Measurements from ENCODE around the gene DEFB118. TPM values are rescaled to one million over a fixed set of nuclear protein-coding genes. Genes with fewer than 3 reads are reported as not detected.
"Not testable (repeated sequence)": the region's sequence is repeated elsewhere in the genome, so short reads cannot be mapped to it uniquely, and the experiment has no call there.

DEFB118 gene
- polyA plus RNA-seq, 1 donor from 2014 or later = not detected

GRCh38 chr20:31355981-31356380 lies 12.4 kb upstream of the DEFB118 start:
- Histone ChIP-seq H3F3A (ENCODE audit: insufficient read depth, low read length, poor library complexity, severe bottlenecking) (no peaks in the 10 kb centered on the region), H2AFZ (ENCODE audit: low read depth, low read length) (no peak overlapping the region), H3K9ac (ENCODE audit: low read length) (no peak overlapping the region), H3K27me3 (ENCODE audit: insufficient read depth, low read depth, low read length) (no peaks in the 10 kb centered on the region), H3K4me2 (ENCODE audit: low read length) (no peak overlapping the region), H3K36me3 (ENCODE audit: insufficient read depth, low read length) (no peaks in the 10 kb centered on the region), H3K79me2 (replicated peaks; ENCODE audit: insufficient read depth, low read length) (no peaks in the 10 kb centered on the region), H3K9me3 (ENCODE audit: low read length) (no peaks in the 10 kb centered on the region), H4K20me1 (ENCODE audit: insufficient read depth) (no peaks in the 10 kb centered on the region), H3K4me3 (ENCODE audit: low read length) (no peak overlapping the region), H3K9me2 (ENCODE audit: insufficient read depth, low read length) (no peaks in the 10 kb centered on the region), H3K27ac (ENCODE audit: low read length) (no peak overlapping the region)
- TF ChIP-seq EZH2 (IDR thresholded peaks at IDR 0.05; ENCODE audit: borderline replicate concordance, insufficient read depth, low read length, poor library complexity, severe bottlenecking) (no peak), EP300 (conservative IDR thresholded peaks at IDR 0.05; ENCODE audit: poor library complexity, severe bottlenecking) (no peak), RAD21 (conservative IDR thresholded peaks at IDR 0.05) (no peak), CTCF (IDR thresholded peaks at IDR 0.05; ENCODE audit: poor library complexity, severe bottlenecking) (no peak), SMC3 (conservative IDR thresholded peaks at IDR 0.05; ENCODE audit: poor library complexity) (no peak), MXI1 (conservative IDR thresholded peaks at IDR 0.05; ENCODE audit: poor library complexity, severe bottlenecking) (no peak)

- H3K4me2 ChIP-seq (ENCODE audit: low read length) = no peak overlapping the region
- no peak overlapping the region for H2AFZ ChIP-seq (ENCODE audit: low read depth, low read length)
- H3K27ac ChIP-seq (ENCODE audit: low read length) = no peak overlapping the region
- no peaks in the 10 kb centered on the region for H3K27me3 ChIP-seq (ENCODE audit: insufficient read depth, low read depth, low read length)
- no peak for TF ChIP-seq MXI1 (conservative IDR thresholded peaks at IDR 0.05; ENCODE audit: poor library complexity, severe bottlenecking)
- no peak for TF ChIP-seq EZH2 (IDR thresholded peaks at IDR 0.05; ENCODE audit: borderline replicate concordance, insufficient read depth, low read length, poor library complexity, severe bottlenecking)
- no peak for TF ChIP-seq CTCF (IDR thresholded peaks at IDR 0.05; ENCODE audit: poor library complexity, severe bottlenecking)
- no peak for TF ChIP-seq POLR2AphosphoS5 (IDR thresholded peaks at IDR 0.05)
- no peak for TF ChIP-seq REST (IDR thresholded peaks at IDR 0.05; ENCODE audit: borderline replicate concordance)
- no peak for TF ChIP-seq EP300 (conservative IDR thresholded peaks at IDR 0.05; ENCODE audit: poor library complexity, severe bottlenecking)
- no peak for TF ChIP-seq SMC3 (conservative IDR thresholded peaks at IDR 0.05; ENCODE audit: poor library complexity)
- no peak for TF ChIP-seq RAD21 (conservative IDR thresholded peaks at IDR 0.05)
- no peak for TF ChIP-seq TAF1 (IDR thresholded peaks at IDR 0.05; ENCODE audit: low read depth)
- no peaks in the 10 kb centered on the region for H3K79me2 ChIP-seq (replicated peaks; ENCODE audit: insufficient read depth, low read length)
- no peaks in the 10 kb centered on the region for H3F3A ChIP-seq (ENCODE audit: insufficient read depth, low read length, poor library complexity, severe bottlenecking)
- no peak overlapping the region for H3K4me3 ChIP-seq (ENCODE audit: low read length)
- H3K36me3 ChIP-seq (ENCODE audit: insufficient read depth, low read length) = no peaks in the 10 kb centered on the region
- H3K9ac ChIP-seq (ENCODE audit: low read length) = no peak overlapping the region
- no peaks in the 10 kb centered on the region for H3K9me2 ChIP-seq (ENCODE audit: insufficient read depth, low read length)
- H3K9me3 ChIP-seq (ENCODE audit: low read length) = no peaks in the 10 kb centered on the region
- H4K20me1 ChIP-seq (ENCODE audit: insufficient read depth) = no peaks in the 10 kb centered on the region
Observed at GRCh38 chr20:31363295-31363694, 5.1 kb upstream of the DEFB118 start.

GRCh38 chr20:31364272-31364671 lies 4.1 kb upstream of the DEFB118 start:
- H3K79me2 ChIP-seq (replicated peaks; ENCODE audit: insufficient read depth, low read length); H3K36me3 ChIP-seq (ENCODE audit: insufficient read depth, low read length); H3K9me2 ChIP-seq (ENCODE audit: insufficient read depth, low read length); H3F3A ChIP-seq (ENCODE audit: insufficient read depth, low read length, poor library complexity, severe bottlenecking); H3K27me3 ChIP-seq (ENCODE audit: insufficient read depth, low read depth, low read length); H3K4me3 ChIP-seq (ENCODE audit: low read length); H3K27ac ChIP-seq (ENCODE audit: low read length); H3K4me2 ChIP-seq (ENCODE audit: low read length); H2AFZ ChIP-seq (ENCODE audit: low read depth, low read length); H3K9ac ChIP-seq (ENCODE audit: low read length); H3K9me3 ChIP-seq (ENCODE audit: low read length); H4K20me1 ChIP-seq (ENCODE audit: insufficient read depth): not testable (repeated sequence)

All from neural cell (in vitro differentiated cells).